ENCODE results near the gene TBC1D5. TPM values are rescaled to one million over a fixed set of nuclear protein-coding genes. Genes with fewer than 3 reads are reported as not detected.
A peak's percentile ranks its signal among the peaks of the same experiment; 100 is the strongest.

The TBC1D5 gene
- total and polyA plus RNA-seq, 2 of the 8 experiments (the other 6 are each of a cell fraction or from before 2014, with no cell fraction given) = 11.0 to 22.9 TPM

GRCh38 chr3:17176757-17177156 lies 565.7 kb downstream of the TBC1D5 start:
- H3K4ac ChIP-seq (replicated peaks; ENCODE audit: insufficient read length, low read depth, low read length) = no peak overlapping the region
- no peak overlapping the region for H4K91ac ChIP-seq (replicated peaks; ENCODE audit: insufficient read length, low read length)
- no peak overlapping the region for H3K18ac ChIP-seq (ENCODE audit: extremely low read depth, low read length)
- H3K79me1 ChIP-seq (ENCODE audit: low read depth, low read length) = no peaks in the 10 kb centered on the region
- no peak overlapping the region for H3K4me3 ChIP-seq (ENCODE audit: extremely low read depth in 1 of 4, insufficient read depth in 2 of 4, low read depth in 3 of 4, low read length in 4 of 4)
- ChIA-PET POLR2A (ENCODE audit: partially characterized antibody) (no interaction called here), CTCF (ENCODE audit: partially characterized antibody) (interaction anchor here (0.6 to 2.9 kb wide), 5 partner anchors 10 to 697 kb away, joined by 3 to 10 read pairs (median 4); no protein-coding TSS in a partner anchor)
- H2AK5ac ChIP-seq (ENCODE audit: low read depth, low read length) = no peak overlapping the region
- no peak overlapping the region for H4K8ac ChIP-seq (ENCODE audit: extremely low read depth, insufficient read depth, low read length)
- 44% methylated on average over 1 of the region's 1 CpG; no CpG with 5 or more reads in 1 of the 2 experiments for WGBS, 2 experiments (ENCODE audit: extremely low coverage in 1 of 2, insufficient coverage in 1 of 2, insufficient read length in 1 of 2, insufficient replicate concordance in 2 of 2, low coverage in 1 of 2, low lambda C conversion rate in 2 of 2, missing lambda C conversion rate in 1 of 2)
- no peak overlapping the region for H2BK120ac ChIP-seq (replicated peaks; ENCODE audit: low read depth, low read length)
- no peak overlapping the region for H3K27ac ChIP-seq (ENCODE audit: low read depth, low read length)
- H3K23ac ChIP-seq (ENCODE audit: insufficient read length) = no peak overlapping the region
- H3K4me1 ChIP-seq (replicated peaks in 1 of 4; ENCODE audit: control insufficient read depth in 3 of 4, insufficient read depth in 4 of 4, low read length in 3 of 4) = no peaks in the 10 kb centered on the region
- H3K4me2 ChIP-seq (ENCODE audit: insufficient read depth in 1 of 2, low read depth in 2 of 2, low read length in 2 of 2) = no peak overlapping the region
- TF ChIP-seq POLR2AphosphoS5 (IDR thresholded peaks at IDR 0.05; ENCODE audit: low read depth, low read length) (no peak), RAD21 (IDR thresholded peaks at IDR 0.05 in 1 of 2, conservative IDR thresholded peaks at IDR 0.05 in 1 of 2; ENCODE audit: low read depth in 2 of 2, low read length in 2 of 2) (peak; percentile 28 to 50)
- TF ChIP-seq, protein P1, sequence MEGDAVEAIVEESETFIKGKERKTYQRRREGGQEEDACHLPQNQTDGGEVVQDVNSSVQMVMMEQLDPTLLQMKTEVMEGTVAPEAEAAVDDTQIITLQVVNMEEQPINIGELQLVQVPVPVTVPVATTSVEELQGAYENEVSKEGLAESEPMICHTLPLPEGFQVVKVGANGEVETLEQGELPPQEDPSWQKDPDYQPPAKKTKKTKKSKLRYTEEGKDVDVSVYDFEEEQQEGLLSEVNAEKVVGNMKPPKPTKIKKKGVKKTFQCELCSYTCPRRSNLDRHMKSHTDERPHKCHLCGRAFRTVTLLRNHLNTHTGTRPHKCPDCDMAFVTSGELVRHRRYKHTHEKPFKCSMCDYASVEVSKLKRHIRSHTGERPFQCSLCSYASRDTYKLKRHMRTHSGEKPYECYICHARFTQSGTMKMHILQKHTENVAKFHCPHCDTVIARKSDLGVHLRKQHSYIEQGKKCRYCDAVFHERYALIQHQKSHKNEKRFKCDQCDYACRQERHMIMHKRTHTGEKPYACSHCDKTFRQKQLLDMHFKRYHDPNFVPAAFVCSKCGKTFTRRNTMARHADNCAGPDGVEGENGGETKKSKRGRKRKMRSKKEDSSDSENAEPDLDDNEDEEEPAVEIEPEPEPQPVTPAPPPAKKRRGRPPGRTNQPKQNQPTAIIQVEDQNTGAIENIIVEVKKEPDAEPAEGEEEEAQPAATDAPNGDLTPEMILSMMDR (IDR thresholded peaks at IDR 0.05; ENCODE audit: control extremely low read depth in 1 of 3, insufficient read depth in 1 of 3, low read depth in 1 of 3, low read length in 3 of 3) = peak; percentile 13 to 28 (median 16); a peak in 3 of 4 replicates
- H3K79me2 ChIP-seq (ENCODE audit: control insufficient read depth in 1 of 2, insufficient read depth in 2 of 2, low read length in 2 of 2) = no peaks in the 10 kb centered on the region
- H3K27me3 ChIP-seq (replicated peaks in 1 of 4; ENCODE audit: control insufficient read depth in 3 of 4, extremely low read depth in 1 of 4, insufficient read depth in 3 of 4, low read length in 3 of 4) = no peaks in the 10 kb centered on the region
- no peak overlapping the region for H3K9ac ChIP-seq (replicated peaks in 1 of 4; ENCODE audit: extremely low read depth in 1 of 4, low read depth in 3 of 4, low read length in 3 of 4)
- H3K9me3 ChIP-seq (ENCODE audit: insufficient read depth in 2 of 2, low read depth in 1 of 2, low read length in 1 of 2) = no peaks in the 10 kb centered on the region
- H2BK15ac ChIP-seq (ENCODE audit: low read length) = no peak overlapping the region
- H4K5ac ChIP-seq (ENCODE audit: insufficient read length, low read depth, low read length) = no peak overlapping the region
- H3K14ac ChIP-seq (ENCODE audit: insufficient read length) = no peak overlapping the region
- no peaks in the 10 kb centered on the region for H4K20me1 ChIP-seq (replicated peaks in 1 of 2; ENCODE audit: control insufficient read depth in 1 of 2, insufficient read depth in 2 of 2, low read length in 2 of 2)
- H2BK5ac ChIP-seq (ENCODE audit: low read depth, low read length) = no peak overlapping the region
- H2AFZ ChIP-seq (ENCODE audit: low read length) = no peak overlapping the region
- no peaks in the 10 kb centered on the region for H3K36me3 ChIP-seq (ENCODE audit: control insufficient read depth in 2 of 4, insufficient read depth in 4 of 4, low read length in 3 of 4)
- no peaks in the 10 kb centered on the region for H3K23me2 ChIP-seq (ENCODE audit: low read depth, low read length)
- H3K56ac ChIP-seq (replicated peaks; ENCODE audit: insufficient read length, low read depth, low read length) = no peak overlapping the region
- DNase-seq (ENCODE audit: low read depth in 1 of 2, low spot score in 2 of 2) (no peak), FAIRE-seq (no peak)
- H2BK12ac ChIP-seq (ENCODE audit: low read depth, low read length) = no peak overlapping the region
- no peak overlapping the region for H2BK20ac ChIP-seq (ENCODE audit: low read length)
